ENCODE data around the gene ZNF414. TPM values are rescaled to one million over a fixed set of nuclear protein-coding genes. Genes with fewer than 3 reads are reported as not detected.

ZNF414 gene
- total and polyA plus RNA-seq, 10 of the 15 experiments (the other 5 are each of a cell fraction or from before 2014, with no cell fraction given) = 0.16 to 23.7 (median 5.3) TPM; not detected in 1

DNA sequence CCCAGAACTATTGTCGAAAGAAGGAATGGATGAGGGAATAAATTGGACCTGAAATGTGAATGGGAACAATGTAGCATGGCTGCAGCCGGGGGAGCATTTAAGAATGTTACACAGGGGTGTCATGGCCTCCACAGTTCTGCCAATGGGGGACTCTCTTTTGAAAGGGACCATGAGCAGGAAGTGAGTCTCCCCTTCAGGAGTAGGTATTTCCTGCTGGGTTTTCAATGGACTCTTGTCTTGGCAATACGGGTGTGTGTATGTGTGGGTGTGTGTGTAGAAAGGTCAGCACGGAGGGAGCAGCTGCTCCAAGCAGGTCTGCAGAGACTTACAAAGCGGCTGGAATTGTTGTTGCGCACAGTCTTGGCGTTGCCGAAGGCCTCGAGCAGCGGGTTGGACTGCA is 38.8 kb upstream of the ZNF414 start (continued):
- TF ChIP-seq SREBF1 (IDR thresholded peaks at IDR 0.05; ENCODE audit: low read length) (no peak), YBX1 (IDR thresholded peaks at IDR 0.05) (no peak), RB1 (IDR thresholded peaks at IDR 0.05; ENCODE audit: borderline replicate concordance) (no peak), SP1 (IDR thresholded peaks at IDR 0.05; ENCODE audit: low read depth, low read length) (no peak), RFX5 (IDR thresholded peaks at IDR 0.05; ENCODE audit: low read depth, low read length) (no peak), ETV6 (conservative IDR thresholded peaks at IDR 0.05 in 1 of 2, IDR thresholded peaks at IDR 0.05 in 1 of 2; ENCODE audit: borderline replicate concordance in 1 of 2, low read depth in 1 of 2) (no peak), NR2C1 (IDR thresholded peaks at IDR 0.05) (no peak), GABPA (IDR thresholded peaks at IDR 0.05; ENCODE audit: low read depth) (peak; percentile 91), ASH2L (IDR thresholded peaks at IDR 0.05; ENCODE audit: borderline replicate concordance, low read depth) (no peak), POLR2A (IDR thresholded peaks at IDR 0.05; ENCODE audit: low read depth, low read length) (no peak), RUNX3 (IDR thresholded peaks at IDR 0.05; ENCODE audit: low read length) (no peak), HDGF (IDR thresholded peaks at IDR 0.05) (no peak), BRCA1 (IDR thresholded peaks at IDR 0.05; ENCODE audit: low read depth, low read length) (no peak), FOXM1 (IDR thresholded peaks at IDR 0.05; ENCODE audit: low read depth, low read length) (no peak), CEBPB (IDR thresholded peaks at IDR 0.05; ENCODE audit: borderline replicate concordance in 1 of 2, low read depth in 2 of 2, low read length in 2 of 2) (no peak), KAT2A (conservative IDR thresholded peaks at IDR 0.05; ENCODE audit: control insufficient read depth, low read depth, low read length) (no peak), FOXK2 (IDR thresholded peaks at IDR 0.05) (no peak), MXI1 (IDR thresholded peaks at IDR 0.05; ENCODE audit: low read depth, low read length) (no peak), SMC3 (IDR thresholded peaks at IDR 0.05; ENCODE audit: borderline replicate concordance, low read length) (no peak), ZSCAN29 (IDR thresholded peaks at IDR 0.05) (no peak), MYC (IDR thresholded peaks at IDR 0.05; ENCODE audit: insufficient read depth, insufficient read length, insufficient replicate concordance, low read length, severe bottlenecking) (no peak)
- TF ChIP-seq, protein P1, sequence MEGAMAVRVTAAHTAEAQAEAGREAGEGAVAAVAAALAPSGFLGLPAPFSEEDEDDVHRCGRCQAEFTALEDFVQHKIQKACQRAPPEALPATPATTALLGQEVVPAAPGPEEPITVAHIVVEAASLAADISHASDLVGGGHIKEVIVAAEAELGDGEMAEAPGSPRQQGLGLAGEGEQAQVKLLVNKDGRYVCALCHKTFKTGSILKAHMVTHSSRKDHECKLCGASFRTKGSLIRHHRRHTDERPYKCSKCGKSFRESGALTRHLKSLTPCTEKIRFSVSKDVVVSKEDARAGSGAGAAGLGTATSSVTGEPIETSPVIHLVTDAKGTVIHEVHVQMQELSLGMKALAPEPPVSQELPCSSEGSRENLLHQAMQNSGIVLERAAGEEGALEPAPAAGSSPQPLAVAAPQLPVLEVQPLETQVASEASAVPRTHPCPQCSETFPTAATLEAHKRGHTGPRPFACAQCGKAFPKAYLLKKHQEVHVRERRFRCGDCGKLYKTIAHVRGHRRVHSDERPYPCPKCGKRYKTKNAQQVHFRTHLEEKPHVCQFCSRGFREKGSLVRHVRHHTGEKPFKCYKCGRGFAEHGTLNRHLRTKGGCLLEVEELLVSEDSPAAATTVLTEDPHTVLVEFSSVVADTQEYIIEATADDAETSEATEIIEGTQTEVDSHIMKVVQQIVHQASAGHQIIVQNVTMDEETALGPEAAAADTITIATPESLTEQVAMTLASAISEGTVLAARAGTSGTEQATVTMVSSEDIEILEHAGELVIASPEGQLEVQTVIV (IDR thresholded peaks at IDR 0.05; ENCODE audit: borderline replicate concordance, partially characterized antibody) = no peak
- TF ChIP-seq, protein P2, sequence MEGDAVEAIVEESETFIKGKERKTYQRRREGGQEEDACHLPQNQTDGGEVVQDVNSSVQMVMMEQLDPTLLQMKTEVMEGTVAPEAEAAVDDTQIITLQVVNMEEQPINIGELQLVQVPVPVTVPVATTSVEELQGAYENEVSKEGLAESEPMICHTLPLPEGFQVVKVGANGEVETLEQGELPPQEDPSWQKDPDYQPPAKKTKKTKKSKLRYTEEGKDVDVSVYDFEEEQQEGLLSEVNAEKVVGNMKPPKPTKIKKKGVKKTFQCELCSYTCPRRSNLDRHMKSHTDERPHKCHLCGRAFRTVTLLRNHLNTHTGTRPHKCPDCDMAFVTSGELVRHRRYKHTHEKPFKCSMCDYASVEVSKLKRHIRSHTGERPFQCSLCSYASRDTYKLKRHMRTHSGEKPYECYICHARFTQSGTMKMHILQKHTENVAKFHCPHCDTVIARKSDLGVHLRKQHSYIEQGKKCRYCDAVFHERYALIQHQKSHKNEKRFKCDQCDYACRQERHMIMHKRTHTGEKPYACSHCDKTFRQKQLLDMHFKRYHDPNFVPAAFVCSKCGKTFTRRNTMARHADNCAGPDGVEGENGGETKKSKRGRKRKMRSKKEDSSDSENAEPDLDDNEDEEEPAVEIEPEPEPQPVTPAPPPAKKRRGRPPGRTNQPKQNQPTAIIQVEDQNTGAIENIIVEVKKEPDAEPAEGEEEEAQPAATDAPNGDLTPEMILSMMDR (IDR thresholded peaks at IDR 0.05 in 2 of 3, conservative IDR thresholded peaks at IDR 0.05 in 1 of 3; ENCODE audit: control insufficient read depth in 2 of 3, extremely low read depth in 1 of 3, insufficient read depth in 1 of 3, low read depth in 3 of 3, low read length in 3 of 3) = no peak
- TF ChIP-seq, protein P3, sequence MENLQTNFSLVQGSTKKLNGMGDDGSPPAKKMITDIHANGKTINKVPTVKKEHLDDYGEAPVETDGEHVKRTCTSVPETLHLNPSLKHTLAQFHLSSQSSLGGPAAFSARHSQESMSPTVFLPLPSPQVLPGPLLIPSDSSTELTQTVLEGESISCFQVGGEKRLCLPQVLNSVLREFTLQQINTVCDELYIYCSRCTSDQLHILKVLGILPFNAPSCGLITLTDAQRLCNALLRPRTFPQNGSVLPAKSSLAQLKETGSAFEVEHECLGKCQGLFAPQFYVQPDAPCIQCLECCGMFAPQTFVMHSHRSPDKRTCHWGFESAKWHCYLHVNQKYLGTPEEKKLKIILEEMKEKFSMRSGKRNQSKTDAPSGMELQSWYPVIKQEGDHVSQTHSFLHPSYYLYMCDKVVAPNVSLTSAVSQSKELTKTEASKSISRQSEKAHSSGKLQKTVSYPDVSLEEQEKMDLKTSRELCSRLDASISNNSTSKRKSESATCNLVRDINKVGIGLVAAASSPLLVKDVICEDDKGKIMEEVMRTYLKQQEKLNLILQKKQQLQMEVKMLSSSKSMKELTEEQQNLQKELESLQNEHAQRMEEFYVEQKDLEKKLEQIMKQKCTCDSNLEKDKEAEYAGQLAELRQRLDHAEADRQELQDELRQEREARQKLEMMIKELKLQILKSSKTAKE (IDR thresholded peaks at IDR 0.05; ENCODE audit: low read depth, poor library complexity, severe bottlenecking) = no peak
- TF ChIP-seq, protein P4, sequence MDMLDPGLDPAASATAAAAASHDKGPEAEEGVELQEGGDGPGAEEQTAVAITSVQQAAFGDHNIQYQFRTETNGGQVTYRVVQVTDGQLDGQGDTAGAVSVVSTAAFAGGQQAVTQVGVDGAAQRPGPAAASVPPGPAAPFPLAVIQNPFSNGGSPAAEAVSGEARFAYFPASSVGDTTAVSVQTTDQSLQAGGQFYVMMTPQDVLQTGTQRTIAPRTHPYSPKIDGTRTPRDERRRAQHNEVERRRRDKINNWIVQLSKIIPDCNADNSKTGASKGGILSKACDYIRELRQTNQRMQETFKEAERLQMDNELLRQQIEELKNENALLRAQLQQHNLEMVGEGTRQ (IDR thresholded peaks at IDR 0.05; ENCODE audit: borderline replicate concordance, low read depth, low read length) = no peak
- TF ChIP-seq, protein P5, sequence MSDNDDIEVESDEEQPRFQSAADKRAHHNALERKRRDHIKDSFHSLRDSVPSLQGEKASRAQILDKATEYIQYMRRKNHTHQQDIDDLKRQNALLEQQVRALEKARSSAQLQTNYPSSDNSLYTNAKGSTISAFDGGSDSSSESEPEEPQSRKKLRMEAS (IDR thresholded peaks at IDR 0.05; ENCODE audit: low read depth, low read length) = no peak

Data from GM12878 (cell line).